Stimulated activated CD4-positive, alpha-beta T cell treated with anti-CD3 and anti-CD28 coated beads, Interleukin-4, amount 100 ng/mL, for 48 hours (primary cell): Measurements from ENCODE around the gene OTUB2.
A peak's percentile ranks its signal among the peaks of the same experiment; 100 is the strongest.

Experiments
- DNase-seq, 2 donors: peaks; one replicate each; pipeline ENCODE4 v3.0.0-alpha.2; 2020; ENCODE audit warnings: low read depth in 2 of 2

The OTUB2 gene

DNA sequence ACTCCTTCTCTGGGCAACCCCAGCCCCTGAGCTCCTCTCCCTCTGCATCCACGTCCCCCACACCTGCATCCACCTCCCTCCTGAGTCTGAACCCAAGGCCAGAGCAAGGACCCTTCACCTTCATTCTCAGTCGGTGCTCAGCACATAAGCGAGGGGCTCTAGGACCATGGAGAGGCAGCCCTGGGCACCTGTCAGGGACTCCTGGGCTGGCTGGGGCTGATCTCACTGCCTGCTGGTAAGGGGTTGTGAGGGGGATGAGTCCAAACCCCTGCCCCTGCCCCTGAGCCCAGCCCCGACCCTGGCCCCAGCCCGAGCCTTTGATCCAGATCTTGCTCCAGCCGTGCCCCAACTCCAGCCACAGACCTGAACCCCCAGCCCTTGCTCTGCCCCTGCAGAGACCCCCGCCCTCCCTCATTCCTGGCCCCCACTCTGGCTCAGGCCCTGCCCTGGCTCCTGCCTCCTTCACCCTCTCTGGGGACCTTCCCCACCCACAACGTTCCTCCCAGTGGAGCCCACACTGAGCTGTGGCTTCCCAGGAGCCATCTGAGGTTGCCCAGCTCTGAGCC lies 29.9 kb upstream of the OTUB2 start:
- no peak for DNase-seq

DNA sequence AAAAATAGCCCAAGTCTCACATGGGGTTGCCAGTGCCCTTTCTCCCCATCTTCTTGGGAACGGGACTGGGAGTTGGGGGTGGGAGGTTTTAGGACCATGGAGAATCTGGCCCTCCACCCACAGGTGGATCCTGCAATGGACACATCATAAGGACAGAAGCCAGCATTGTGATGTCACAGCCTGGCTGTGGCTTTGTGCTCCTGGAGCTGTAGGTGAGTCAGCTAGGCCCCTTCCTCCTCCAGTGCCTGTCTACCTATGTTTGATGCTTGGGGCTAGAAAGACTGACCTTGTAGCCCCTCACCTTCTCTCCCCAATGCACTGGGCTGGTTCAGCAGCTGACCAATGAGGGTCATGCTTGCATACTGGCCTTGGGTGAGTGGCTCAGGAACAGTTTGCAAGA lies 29.1 kb upstream of the OTUB2 start, which contains the start of gene CCDC197:
TSS of gene CCDC197 (plus strand) at position 220 of the 400 bp plus-strand sequence. CDS start 831 bp downstream, outside the sequence.
- no peak for DNase-seq

DNA sequence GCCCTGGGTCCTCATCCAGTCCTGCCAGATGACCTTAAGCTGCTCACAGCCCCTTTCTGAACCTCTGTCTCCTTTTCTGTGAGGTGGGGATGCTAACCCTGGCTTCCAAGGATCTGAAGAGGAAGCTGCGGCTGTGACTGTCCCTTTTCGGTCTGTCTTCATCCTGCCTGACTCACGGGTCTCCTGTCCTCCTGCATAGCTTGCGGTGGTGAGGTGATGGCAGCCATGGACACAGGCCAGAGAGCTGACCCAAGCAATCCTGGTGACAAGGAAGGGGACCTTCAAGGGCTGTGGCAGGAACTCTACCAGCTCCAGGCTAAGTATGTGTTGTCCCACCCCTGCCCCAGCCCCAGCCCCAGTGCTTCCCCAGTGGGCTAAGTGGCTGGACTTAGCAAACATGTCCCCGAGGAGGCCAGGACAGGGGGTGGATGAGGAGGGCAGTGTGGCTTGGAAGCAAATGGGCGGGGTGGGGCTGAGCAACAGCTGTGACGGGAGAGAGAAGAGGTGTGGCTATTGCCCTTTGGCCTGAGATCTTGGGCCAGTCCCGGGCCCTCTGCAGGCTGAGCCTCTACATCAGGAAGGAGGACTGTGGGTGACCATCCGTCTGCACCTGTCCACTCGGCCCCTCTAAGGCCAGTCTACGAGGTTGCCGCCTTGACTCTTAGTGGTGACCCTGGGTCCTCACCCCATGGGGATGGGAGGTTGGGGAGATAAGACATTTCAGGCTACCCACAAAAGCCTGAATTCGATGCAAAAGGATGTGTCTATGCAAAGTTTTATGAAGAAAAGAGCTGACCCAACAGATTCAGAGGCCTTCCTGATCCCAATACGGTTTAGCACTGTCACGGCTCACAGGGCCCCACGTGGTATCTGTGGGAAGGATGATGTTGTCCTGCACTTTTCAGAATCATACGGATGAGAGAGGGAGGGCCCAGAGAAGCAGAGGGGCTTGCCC lies 27.9 kb upstream of the OTUB2 start:
- no peak for DNase-seq

GRCh38 chr14:93998871-93999403 lies 27.2 kb upstream of the OTUB2 start:
- DNase-seq = no peak

GRCh38 chr14:93999573-93999972 lies 26.6 kb upstream of the OTUB2 start:
- no peak for DNase-seq

DNA sequence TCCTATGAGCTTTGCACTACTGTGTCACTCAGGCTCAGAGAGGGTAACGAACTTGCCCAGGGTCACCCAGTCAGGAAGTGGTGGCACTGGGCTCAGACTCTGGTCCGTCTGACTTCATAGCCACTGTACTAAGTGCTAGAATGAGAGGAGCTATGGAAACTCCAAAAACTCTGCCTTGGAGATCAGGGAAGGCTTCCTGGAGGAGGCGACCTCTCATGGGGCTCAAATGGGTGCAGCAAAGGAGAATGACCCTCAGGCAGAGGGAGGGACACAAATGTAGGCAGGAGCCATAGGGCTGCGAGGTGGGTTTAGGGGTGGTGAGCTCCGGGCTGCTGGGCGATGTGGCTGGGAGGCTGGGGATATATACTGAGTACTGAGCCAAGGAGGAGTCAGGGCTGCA lies 25.9 kb upstream of the OTUB2 start:
- no peak for DNase-seq

DNA sequence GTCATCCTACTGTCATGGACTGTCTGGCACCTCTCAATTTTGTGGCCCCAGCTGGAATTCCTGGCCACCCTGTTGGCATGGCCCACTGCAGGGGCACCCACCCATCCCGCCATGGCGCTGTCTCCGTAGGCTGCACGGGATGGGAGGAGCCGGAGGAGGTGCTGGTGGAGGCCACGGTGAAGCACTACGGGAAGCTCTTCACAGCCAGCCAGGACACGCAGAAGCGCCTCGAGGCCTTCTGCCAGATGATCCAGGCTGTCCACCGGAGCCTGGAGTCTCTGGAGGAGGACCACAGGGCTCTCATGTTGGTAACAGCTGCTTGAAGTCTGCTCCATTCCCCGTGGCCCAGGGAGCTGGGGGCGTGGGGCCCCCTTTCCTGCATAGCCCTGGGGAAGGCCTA lies 25.1 kb upstream of the OTUB2 start:
- DNase-seq = no peak

GRCh38 chr14:94001501-94002396 lies 24.4 kb upstream of the OTUB2 start:
- DNase-seq = peak; percentile 44 to 48

DNA sequence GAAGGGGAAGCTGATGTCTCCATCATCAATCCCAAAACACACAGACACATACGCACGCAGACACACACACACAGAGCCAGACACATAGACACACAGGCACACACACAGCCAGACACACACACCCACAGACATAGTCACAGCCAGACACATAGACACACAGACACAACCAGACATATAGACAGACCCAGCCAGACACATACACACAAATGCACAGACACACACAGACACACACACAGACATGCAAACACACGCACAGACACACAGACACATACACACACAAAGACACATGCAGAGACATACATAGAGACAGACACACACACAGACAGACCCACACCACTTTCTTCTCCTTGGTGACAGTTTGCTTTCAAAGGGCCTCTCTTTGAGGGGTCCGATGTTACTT lies 22.7 kb upstream of the OTUB2 start:
- DNase-seq = no peak

GRCh38 chr14:94004015-94004414 lies 22.1 kb upstream of the OTUB2 start:
- no peak for DNase-seq

DNA sequence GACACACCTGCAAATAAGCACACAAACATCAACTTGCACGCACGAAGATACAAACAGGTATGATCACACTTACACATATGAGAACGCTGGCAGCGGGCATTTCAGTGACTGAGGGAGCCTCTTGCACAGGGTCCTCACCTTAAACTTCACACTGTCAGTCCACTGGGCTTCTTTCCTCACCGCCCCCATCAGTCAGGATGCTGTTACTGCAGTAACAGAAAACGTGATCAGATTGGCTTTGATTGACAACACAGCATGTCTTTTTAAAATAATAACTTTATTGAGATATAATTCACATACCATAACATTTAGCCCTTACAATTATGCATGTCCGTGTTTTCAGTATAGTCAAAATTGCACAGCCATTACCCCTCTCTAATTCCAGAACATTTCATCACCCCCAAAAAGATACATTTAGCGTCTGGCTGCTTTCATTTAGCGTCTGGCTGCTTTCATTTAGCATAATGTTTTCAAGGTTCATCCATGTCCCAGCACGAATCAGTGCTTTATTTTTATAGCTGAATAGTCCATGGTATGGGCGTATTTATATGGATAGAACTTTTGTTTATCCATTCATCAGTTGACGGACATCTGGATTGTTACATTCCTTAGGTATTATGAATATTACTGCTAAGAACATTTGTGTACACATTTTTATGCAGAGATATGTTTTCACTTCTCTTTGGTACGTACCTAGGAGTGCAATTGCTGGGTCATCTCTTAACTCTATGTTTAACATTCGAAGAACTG lies 20.6 kb upstream of the OTUB2 start:
- no peak for DNase-seq

DNA sequence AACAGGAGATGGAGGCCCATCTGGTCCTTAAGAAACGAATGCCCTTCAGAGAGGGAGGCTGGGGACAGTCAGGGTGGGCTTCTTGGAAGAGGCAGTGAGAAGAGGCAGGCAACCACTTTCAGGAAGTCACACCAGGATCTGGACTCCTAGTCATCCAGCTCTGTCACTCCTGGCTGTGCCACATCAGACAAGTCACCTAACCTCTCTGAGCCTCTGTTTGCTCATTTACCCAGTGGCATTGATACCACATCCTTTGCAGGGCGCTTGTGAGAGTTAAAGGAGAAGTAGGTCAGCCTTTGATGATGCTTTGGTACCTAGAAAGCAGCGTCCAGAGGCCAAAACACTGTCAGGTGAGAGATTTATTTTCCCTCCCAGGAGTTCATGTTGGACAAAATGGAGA lies 17.9 kb upstream of the OTUB2 start:
- DNase-seq = no peak

- no peak for DNase-seq
Measured at GRCh38 chr14:94009767-94010166, 16.4 kb upstream of the OTUB2 start.

- no peak for DNase-seq
Measured at GRCh38 chr14:94010625-94011024, 15.5 kb upstream of the OTUB2 start.

DNA sequence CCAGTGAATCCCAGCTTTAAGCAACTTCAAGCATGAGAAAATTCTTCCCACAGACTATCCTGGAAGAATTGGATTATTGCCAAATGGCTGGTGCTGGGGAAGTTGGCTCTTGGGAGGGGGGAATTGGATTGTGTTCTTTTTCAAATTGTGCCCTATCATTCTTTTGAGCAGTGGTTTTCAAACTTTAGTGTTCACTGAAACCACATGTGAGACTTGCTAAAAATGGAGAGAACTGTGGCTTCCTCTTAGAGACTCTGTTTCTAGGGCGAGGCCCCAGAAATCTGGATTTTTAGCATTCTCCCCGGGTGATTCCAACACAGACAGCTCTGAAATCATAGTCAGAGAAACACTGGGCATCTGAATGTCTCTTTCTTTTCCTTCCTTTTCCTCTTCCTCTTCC lies 14.3 kb upstream of the OTUB2 start:
- DNase-seq = no peak

DNA sequence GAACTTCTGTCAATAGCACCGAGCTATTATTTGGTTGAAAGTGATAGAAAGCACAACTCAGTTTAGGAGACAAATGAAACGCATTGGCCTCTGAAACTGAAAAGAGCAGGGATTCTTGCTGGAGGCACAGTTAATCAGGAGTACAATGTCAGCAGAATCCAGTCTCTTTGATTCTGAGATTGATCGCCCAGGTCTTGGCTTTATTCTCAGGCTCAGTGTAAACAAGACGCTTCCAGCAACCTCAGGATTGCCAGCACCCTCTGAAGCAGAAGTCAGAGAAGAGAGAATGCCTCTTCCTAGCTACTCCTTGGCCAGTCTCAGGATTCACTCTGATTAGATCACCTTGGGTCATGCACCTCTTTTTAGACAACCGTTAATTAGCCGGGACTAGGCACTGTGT lies 11.8 kb upstream of the OTUB2 start:
- DNase-seq = no peak

DNA sequence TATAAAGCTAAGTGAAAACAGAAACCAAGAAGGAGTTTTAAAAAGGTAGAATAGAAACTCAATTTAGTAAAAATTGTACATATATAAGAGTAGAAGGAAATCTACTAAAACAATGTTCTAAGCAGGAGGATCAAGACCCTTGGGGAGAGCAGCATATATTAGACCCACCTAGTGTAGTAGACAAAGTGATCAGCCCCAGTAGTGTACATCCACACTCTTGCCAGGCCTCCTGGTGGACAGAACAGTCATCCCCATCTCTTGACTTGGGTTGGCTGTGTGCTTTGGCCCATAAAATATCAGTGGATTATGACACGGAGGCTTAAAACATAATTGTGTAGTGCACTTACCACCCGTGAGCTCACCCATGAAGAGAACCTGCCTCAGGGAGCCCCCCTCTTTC lies 10.9 kb upstream of the OTUB2 start:
- DNase-seq = no peak

DNA sequence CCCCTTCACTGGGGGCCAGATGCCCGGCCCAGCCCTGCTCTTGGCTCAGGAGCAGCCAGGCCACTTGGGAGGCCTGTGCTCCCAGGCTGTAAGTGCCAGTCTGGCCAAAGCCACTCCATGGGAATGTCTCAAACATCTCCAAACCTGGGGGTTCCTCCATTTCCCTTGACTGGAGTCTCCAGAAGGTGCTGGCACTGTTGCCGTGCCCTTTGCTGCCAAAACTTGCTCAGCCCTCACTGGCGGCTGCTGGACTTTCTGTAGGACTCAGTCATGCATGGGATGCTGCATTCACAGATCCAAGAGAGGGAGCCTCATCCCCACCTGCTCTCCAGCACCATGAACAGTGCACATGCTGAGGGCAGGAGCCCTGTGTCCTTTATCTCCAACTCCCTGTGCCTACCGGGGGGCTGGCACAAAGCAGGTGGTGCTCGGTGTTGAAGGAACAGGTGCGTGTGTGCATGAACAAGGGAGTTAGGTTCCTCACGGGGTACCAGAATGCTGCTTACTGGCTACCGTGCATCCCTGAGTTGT lies 9.6 kb upstream of the OTUB2 start:
- DNase-seq = no peak

DNA sequence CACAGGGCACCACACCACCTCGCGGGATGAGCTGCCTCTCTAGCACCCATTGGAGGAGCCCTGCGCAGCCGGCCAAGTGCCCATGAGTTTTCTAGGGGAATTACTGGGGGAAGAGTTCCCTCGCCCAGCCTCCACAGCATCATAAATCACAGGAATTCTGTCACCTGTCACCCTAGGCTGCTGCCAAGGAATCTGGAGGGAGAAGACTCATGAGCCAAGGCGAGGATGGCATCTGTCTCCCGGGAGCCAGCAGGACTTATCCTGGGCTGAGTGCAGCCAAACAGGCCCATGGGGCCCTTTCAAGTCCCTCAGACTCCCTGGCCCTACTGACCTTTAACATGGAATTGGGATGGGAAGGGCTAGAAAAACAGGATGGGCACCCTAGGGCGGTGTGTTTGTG lies 7.8 kb upstream of the OTUB2 start:
- DNase-seq = no peak

- no peak for DNase-seq
Measured at GRCh38 chr14:94019329-94019728, 6.8 kb upstream of the OTUB2 start.

DNA sequence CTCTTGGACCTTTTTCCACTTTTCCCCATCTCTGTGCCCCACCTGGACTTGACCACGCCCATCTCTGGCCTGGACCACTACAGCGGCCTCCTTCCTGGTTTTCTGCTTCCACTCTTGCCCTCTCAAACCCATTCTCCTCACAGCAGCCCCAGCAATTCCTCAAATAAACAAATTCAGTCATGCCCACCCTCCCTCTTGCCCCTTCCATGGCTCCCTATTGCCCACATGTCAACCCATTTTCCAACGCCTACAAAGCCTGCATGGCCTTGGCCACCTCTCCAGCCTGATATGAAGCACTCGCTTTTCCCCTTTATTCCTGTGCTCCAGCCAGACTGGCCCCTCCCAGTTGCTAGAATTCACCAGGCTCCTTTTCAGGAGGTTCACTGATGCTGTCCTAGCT lies 5.9 kb upstream of the OTUB2 start:
- DNase-seq = no peak
